Ovary (tissue), 10 donors: ENCODE data around the gene UBE2L5. TPM values are rescaled to one million over a fixed set of nuclear protein-coding genes. Genes with fewer than 3 reads are reported as not detected.

Experiments used
- DNase-seq, 5 donors: peaks; one replicate each; pipeline ENCODE4 v3.0.0-alpha.2; 2019 to 2020
- H3K27ac ChIP-seq, 2 donors: fragments of 200-600 bp; one replicate each; pipeline versions ENCODE4 v1.5.1 to v1.8.0; 2019 to 2022
- H3K27me3 ChIP-seq: fragments of 200-600 bp; one replicate; pipeline ENCODE4 v1.8.0; 2022
- H3K36me3 ChIP-seq: fragments of 200-600 bp; sonication (generic); one replicate; pipeline ENCODE4 v1.5.1; 2019
- H3K4me1 ChIP-seq: one replicate; pipeline ENCODE4 v1.8.1; 2013; ENCODE audit warnings: mild to moderate bottlenecking, moderate library complexity; ENCODE audit not compliant: insufficient read depth
- H3K4me3 ChIP-seq: fragments of 200-600 bp; sonication (generic); one replicate; pipeline ENCODE4 v1.5.1; 2017
- H3K9me3 ChIP-seq, 2 donors: fragments of 200-600 bp in 1 of 2; sonication (generic) in 1 of 2; one replicate each; pipeline versions ENCODE4 v1.5.1 to v1.8.1; 2013 to 2019; ENCODE audit warnings: mild to moderate bottlenecking in 1 of 2, moderate library complexity in 1 of 2
- CTCF ChIP-seq, 3 donors: fragments of 450-650 bp in 2 of 3; fragments of 200-600 bp in 1 of 3; IDR thresholded peaks; one replicate each; pipeline versions ENCODE4 v1.5.1 to v1.8.0; 2016 to 2022; ENCODE audit warnings: antibody characterized with exemption in 3 of 3, mild to moderate bottlenecking in 1 of 3
- EP300 ChIP-seq: sonication (generic); formaldehyde crosslinking; IDR thresholded peaks from one replicate; pipeline ENCODE4 v1.6.1; 2017; ENCODE audit warnings: antibody characterized with exemption
- POLR2A ChIP-seq: fragments of 450-650 bp; IDR thresholded peaks from one replicate; pipeline ENCODE4 v1.6.1; 2017; ENCODE audit warnings: antibody characterized with exemption, mild to moderate bottlenecking, moderate library complexity
- WGBS, 3 donors: extraction: QIAGEN DNeasy Blood & Tissue Kit in 1 of 3; methylation state at CpG; one replicate each; pipeline versions ENCODE4 v1.1.5 to v1.1.7; 2013 to 2017; 5-methylcytosine and 5-hydroxymethylcytosine counted together
- intact Hi-C, 4 donors: fragments of 100-400 bp; cut with DNase I; formaldehyde crosslinking; loops; one replicate each; pipeline versions ENCODE4 v1.11.0 to v1.15.1; 2022 to 2023
- long read RNA-seq, 3 donors: library from polyadenylated mRNA in 2 of 3; unstranded in 2 of 3; transcript quantifications; one replicate each; pipeline ENCODE4 v2.0.0 and lab custom pipeline, GENCODE V29; 2021 to 2026
- polyA plus RNA-seq, 2 donors: library from polyadenylated mRNA; stranded (reverse); fragments of 200-250 nt in 1 of 2; fragments of 350-450 nt in 1 of 2; fragmentation: Illumina TruSeq in 1 of 2; extraction: RNeasy Lipid Tissue Mini Kit (QIAGEN cat#74804) in 1 of 2; gene quantifications; one replicate each; pipeline ENCODE4 v1.2.3, GENCODE V29; 2013 to 2014
- total RNA-seq, 7 donors: library from RNA; depleted of rRNA in 2 of 7; stranded (reverse); fragments of >200 nt in 2 of 7; fragmentation: NEBNext Ultra II Directional in 3 of 7; extraction: Animal tissue kit (Norgen Biotek cat#: 25700) in 3 of 7; gene quantifications; one replicate each; pipeline versions ENCODE4 v1.1.0 to v1.2.4, GENCODE V29; 2016 to 2023
- donor health status: DM: no; HTN: no; CAD: no; lungs with moderate emphysema.
- donor health status: DM: no; HTN: no; CAD: no.
- donor health status: Bipolar disorder and iron deficiency.
- donor health status: DM: yes; HTN: yes; CAD: no.
- donor health status: DM: no; HTN: no; CAD: no.
- donor health status: DM: yes; HTN: yes; CAD: no.

The UBE2L5 gene
- under 1 TPM in 2 of 7 donors, not detected in 5; 0.11 to 0.15 TPM for total RNA-seq
- under 1 TPM in 1 of 2 donors, not detected in 1; 0.48 TPM for polyA plus RNA-seq
- long read RNA-seq, donor 1, result 0 reads
- long read RNA-seq, donor 2, result 0 reads
- long read RNA-seq, donor 3, result 0 reads

GRCh38 chr13:30422054-30422839 is at the start of gene UBE2L5:
Gene UBE2L5, plus strand, starts transcription at chr13:30422493. Its CDS starts 5,498 bp downstream, at chr13:30427991.
- WGBS, 3 donors, result 1 to 2% (median 2%) methylated on average over 46 to 56 of the region's 57 CpGs
- no peaks in the 10 kb centered on the region for H3K4me1 ChIP-seq
- DNase-seq, result peak; percentile 76 to 85 (median 80)
- intact Hi-C loops, result no loop called here
- H3K27ac ChIP-seq, result peak within 1 kb of the TSS; percentile 83 to 89
- H3K9me3 ChIP-seq, result no peaks in the 10 kb centered on the region
- no peaks in the 10 kb centered on the region for H3K36me3 ChIP-seq
- TF ChIP-seq CTCF (IDR thresholded peaks at IDR 0.05), result no peak
- TF ChIP-seq POLR2A, result no peak
- TF ChIP-seq EP300, result no peak
- H3K27me3 ChIP-seq, result no peaks in the 10 kb centered on the region
- H3K4me3 ChIP-seq, result peak within 1 kb of the TSS; percentile 66

GRCh38 chr13:30373727-30374126 is 48.6 kb upstream of the UBE2L5 start:
- H3K27ac ChIP-seq, result no peak overlapping the region
- no peaks in the 10 kb centered on the region for H3K4me1 ChIP-seq
- no peaks in the 10 kb centered on the region for H3K27me3 ChIP-seq
- intact Hi-C loops, result no loop called here
- 66 to 74% (median 68%) methylated on average over 9 of the region's 9 CpGs for WGBS, 3 donors
- no peak overlapping the region for H3K4me3 ChIP-seq
- no peaks in the 10 kb centered on the region for H3K36me3 ChIP-seq
- TF ChIP-seq POLR2A, result no peak
- TF ChIP-seq EP300, result no peak
- no peak for TF ChIP-seq CTCF (IDR thresholded peaks at IDR 0.05)
- H3K9me3 ChIP-seq, result no peaks in the 10 kb centered on the region
- no peak for DNase-seq

GRCh38 chr13:30375265-30375835 is 46.9 kb upstream of the UBE2L5 start:
- WGBS, 3 donors, result 85 to 87% (median 86%) methylated on average over 14 of the region's 14 CpGs
- no peak for DNase-seq
- H3K36me3 ChIP-seq, result no peaks in the 10 kb centered on the region
- no peak overlapping the region for H3K27ac ChIP-seq
- H3K27me3 ChIP-seq, result no peaks in the 10 kb centered on the region
- H3K9me3 ChIP-seq, result no peaks in the 10 kb centered on the region
- no peaks in the 10 kb centered on the region for H3K4me1 ChIP-seq
- TF ChIP-seq CTCF (IDR thresholded peaks at IDR 0.05) (no peak), POLR2A (no peak), EP300 (no peak)
- no peak overlapping the region for H3K4me3 ChIP-seq
- intact Hi-C loops, result no loop called here

- H3K27me3 ChIP-seq, result no peaks in the 10 kb centered on the region
- no peak overlapping the region for H3K27ac ChIP-seq
- intact Hi-C loops, result no loop called here
- H3K36me3 ChIP-seq, result no peaks in the 10 kb centered on the region
- no peaks in the 10 kb centered on the region for H3K9me3 ChIP-seq
- WGBS, 3 donors, result 65 to 83% (median 80%) methylated on average over 5 of the region's 5 CpGs
- H3K4me3 ChIP-seq, result no peak overlapping the region
- no peaks in the 10 kb centered on the region for H3K4me1 ChIP-seq
- TF ChIP-seq EP300, result no peak
- TF ChIP-seq CTCF (IDR thresholded peaks at IDR 0.05), result no peak
- no peak for TF ChIP-seq POLR2A
- no peak for DNase-seq
Measured at GRCh38 chr13:30376426-30377311, 45.6 kb upstream of the UBE2L5 start.
